GM21737 (cell line): Measurements from ENCODE around the gene PPP1R1A.

Experiments
- ATAC-seq: cut with Tn5 transposase; IDR thresholded peaks from one replicate; pipeline ENCODE4 v1.9.1; 2021; ENCODE audit warnings: mild to moderate bottlenecking, moderate library complexity; ENCODE audit not compliant: unreplicated experiment

Gene PPP1R1A

DNA sequence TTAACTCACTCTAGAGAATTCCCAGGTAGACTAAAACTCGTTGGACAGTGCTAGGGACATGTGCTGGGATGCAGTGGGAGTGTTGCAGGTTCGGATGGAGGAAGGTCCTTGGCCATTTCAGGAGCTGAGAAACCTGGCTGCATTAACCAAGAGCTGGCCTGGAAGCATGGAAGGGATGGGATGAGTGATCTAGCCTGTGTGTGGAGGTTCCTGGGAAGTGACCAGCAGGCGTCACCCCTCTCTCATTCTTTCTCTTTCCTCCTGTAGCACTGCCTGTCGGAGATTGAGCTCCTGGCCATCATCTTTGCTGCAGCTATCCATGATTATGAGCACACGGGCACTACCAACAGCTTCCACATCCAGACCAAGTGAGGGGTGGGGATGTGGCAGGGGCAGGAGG, 15.6 kb downstream of the PPP1R1A start:
- no peak for ATAC-seq

- ATAC-seq: no peak
Observed at GRCh38 chr12:54571193-54572188, 17.0 kb downstream of the PPP1R1A start.

DNA sequence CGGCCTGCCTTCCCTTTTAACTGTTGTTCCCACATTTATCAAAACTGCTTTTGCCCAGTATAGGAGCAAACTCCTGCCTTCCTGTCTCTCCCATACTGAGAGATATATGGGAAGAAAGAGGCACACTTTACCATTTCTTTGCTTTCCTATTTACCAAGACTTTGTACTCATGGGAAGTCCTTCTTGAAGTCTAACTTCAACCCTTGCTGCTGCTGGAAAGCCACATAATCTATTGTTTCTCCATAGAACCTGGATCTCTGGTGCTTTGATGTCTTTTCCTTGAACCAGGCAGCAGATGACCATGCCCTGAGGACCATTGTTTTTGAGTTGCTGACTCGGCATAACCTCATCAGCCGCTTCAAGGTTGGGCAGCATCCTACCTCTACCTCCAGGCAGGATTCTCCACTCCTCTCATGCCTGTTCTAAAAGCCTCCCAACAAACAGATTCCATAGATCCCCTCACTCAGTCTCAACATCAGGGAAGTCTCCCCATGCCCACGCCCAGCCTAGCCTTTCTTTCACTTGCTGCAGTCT, 18.4 kb downstream of the PPP1R1A start:
- no peak for ATAC-seq

DNA sequence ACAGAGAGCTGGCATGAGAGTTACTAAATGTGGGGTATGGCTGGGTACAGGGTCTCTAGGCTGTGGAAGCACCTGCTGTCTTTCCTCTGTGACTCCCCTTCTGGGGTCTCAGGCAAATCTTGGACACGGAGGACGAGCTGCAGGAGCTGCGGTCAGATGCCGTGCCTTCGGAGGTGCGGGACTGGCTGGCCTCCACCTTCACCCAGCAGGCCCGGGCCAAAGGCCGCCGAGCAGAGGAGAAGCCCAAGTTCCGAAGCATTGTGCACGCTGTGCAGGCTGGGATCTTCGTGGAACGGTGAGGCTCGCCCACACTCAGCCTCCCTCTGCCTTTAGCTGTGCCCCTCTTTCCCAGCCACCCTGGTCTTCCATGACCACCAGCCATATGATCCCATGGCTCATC, 19.4 kb downstream of the PPP1R1A start:
- no peak for ATAC-seq

GRCh38 chr12:54566792-54567191, 21.7 kb downstream of the PPP1R1A start:
- ATAC-seq: no peak

GRCh38 chr12:54565986-54566544, 22.4 kb downstream of the PPP1R1A start:
- no peak for ATAC-seq

DNA sequence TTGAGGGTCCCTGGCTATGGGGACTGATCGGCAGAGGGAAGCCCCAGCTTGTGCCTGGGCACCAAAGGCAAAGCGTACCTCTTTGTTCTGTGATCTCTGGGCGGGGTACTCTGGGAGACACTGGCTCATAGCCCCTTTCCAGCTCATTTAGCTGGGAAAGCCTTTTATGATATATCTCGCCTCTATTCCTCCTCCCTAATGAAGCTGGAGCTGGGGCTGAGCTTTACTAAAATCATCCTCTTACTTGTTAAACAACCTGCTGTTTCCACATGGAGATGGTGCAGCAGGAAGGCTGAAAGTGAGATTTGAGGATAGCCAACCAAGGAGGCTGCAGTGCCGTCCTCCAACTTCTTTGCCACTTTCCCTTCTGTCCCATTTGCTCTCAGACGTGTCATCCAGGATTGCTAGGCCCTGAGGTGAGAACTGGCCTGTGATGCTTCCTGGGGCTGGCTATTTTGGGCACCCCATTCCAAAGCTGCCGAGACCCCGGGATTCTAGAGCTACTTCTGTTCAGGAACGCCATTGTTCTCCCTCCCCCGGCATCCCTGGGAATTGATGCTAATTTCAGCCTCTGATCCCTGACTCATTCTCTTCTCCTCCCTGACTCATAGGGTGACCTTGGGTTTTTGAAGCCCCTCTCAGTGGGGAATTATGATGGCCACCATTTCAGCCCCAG, 23.0 kb downstream of the PPP1R1A start:
- no peak for ATAC-seq

GRCh38 chr12:54564768-54565167, 23.7 kb downstream of the PPP1R1A start:
- no peak for ATAC-seq

DNA sequence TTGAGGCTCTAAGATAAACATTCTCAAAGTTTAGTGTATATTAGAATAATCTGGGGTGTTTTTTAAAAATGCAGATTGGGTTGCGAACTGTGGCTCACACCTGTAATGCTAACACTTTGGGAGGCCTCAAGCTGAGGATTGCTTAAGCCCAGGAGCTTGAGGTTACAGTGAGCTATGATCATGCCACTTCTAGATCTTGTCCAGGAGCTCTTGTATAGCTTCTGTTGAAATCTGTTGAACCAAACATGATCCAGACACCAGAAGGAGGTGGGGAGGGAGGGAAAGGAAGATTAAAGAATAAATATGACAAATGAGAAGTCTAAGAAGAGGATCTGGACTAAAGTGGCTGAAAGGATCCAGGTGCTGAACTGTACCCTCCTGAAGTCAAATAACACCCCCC, 24.7 kb downstream of the PPP1R1A start:
- no peak for ATAC-seq

DNA sequence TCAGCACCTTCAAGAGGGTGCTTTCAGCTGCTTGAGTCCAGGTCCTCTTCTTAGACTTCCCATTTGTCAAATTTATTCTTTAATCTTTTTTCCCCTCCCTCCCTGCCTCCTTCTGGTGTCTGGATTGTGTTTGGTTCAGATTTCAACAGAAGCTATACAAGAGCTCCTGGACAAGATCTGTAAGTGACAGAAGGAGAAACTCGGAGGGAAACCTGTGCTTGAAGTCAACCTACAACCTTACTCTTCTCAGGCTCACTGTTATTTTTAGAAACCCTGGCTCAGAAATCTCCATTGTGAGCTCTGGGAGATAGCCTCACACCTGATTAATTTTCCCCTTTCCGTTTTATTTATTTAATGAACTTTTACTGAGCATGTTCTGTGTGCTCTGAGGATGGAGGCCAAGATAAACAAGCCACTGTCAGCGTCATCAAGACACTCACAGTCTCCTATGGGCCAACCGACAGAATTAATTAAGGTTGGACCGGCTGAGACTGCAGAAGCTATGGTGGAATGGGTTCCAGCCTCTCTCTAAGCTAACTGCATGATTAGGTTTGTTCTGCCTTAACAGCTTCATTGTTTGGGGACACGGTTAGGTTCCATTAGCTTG, 25.6 kb downstream of the PPP1R1A start:
- ATAC-seq: no peak

- no peak for ATAC-seq
Observed at GRCh38 chr12:54561164-54561563, 27.3 kb downstream of the PPP1R1A start.

DNA sequence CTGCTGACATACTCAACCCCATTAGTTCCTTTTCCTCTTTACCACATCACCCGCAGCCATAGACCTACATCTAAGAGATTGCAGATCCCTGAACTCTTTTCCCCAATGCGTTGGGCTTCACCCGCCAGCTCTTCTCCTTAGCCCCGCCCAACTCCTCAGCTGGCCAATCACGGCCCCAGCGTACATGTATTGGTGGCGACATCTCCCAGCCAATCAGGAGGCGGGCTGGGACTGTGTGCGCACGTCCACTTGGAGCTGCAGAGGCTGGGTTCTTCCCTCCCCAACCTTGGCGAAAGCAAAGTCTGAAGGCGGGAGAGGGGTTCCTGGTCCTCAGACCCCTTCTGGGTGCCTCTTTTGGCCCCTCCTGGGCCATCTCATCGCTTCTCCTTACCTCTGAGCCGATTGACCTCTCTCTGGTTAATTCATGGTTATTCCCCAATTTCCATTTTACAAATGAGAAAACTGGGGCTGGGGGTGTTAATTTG, 28.0 kb downstream of the PPP1R1A start:
- ATAC-seq: peak; percentile 99

DNA sequence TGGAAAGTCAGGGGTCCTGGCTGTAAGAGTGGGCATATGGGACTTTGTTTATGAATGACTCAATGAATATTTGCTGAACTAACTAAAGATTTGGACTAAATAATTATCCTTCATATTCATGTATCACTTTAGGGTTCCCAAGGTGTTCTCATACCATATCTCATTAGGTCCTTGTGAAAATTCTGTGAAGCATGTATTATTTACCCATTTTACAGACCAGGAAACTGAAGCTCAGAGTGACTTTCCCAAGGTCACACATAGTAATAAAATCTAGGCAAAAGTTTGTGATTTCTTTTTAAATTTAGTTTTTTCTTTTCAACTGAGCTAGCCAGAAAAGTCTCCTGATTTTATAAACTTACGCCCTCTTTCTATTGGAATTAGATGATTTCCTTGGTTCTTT, 29.7 kb downstream of the PPP1R1A start:
- ATAC-seq: no peak

GRCh38 chr12:54558311-54558710, 30.1 kb downstream of the PPP1R1A start:
- ATAC-seq: no peak

- no peak for ATAC-seq
Observed at GRCh38 chr12:54555670-54556257, 32.7 kb downstream of the PPP1R1A start.

- ATAC-seq: no peak
Observed at GRCh38 chr12:54549774-54550451, 38.5 kb downstream of the PPP1R1A start.

DNA sequence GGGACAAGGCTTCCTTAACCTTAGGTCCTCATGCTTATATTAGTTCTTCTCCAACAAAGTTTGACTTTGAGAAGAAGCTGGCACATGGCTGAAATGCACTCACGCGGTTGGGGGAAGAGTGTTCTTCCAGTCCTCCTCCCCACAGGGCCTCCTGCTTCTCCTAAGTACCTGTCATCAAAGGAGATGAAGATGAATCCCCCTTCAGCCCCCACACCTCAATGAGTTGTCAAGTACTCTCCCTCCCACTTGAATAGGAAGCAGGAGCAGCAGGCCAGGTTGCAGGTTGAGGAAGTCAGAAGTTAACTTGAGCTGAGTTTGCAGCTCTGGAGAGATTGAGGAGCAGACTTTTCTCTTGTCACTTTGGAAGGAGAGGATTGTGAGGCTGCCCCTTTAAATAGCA, 41.9 kb downstream of the PPP1R1A start:
- no peak for ATAC-seq

DNA sequence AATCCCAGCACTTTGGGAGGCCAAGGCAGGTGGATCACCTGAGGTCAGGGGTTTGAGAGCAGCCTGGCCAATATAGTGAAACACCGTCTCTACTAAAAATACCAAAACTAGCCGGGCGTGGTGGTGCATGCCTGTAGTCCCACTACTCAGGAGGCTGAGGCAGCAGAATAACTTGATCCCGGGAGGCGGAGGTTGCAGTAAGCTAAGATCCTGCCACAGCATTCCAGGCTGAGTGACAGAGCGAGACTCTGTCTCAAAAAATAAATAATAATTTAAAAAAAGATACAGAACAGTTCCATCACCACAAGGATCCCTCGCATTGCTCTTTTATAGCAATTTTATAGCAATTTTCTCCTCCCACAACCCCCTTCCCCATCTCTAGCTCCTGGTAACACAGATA, 43.7 kb downstream of the PPP1R1A start:
- no peak for ATAC-seq

DNA sequence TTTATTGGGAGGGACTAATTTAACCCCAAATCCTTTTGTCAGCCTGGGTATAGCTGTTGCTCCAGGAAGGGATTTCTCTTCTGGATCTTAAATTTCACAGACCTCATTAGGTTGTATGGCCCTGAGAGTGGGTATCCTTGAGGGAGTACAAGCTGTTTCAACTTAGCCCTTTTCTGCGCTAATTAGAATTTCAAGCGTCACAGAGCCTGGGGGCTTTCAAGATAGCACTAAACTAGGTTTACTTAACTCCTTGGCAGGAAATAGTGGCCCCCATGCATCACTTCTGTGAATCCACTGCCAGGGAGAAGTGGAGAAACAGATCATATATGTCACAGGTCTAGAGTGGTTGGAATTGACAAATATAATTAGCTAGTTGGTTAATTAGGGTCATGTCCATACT, 44.9 kb downstream of the PPP1R1A start:
- ATAC-seq: no peak

- no peak for ATAC-seq
Observed at GRCh38 chr12:54541751-54542290, 46.6 kb downstream of the PPP1R1A start.
